ENCODE data around the gene NTRK3. TPM values are rescaled to one million over a fixed set of nuclear protein-coding genes. Genes with fewer than 3 reads are reported as not detected.

NTRK3 gene
- total RNA-seq, 1 experiment from 2014 or later = not detected

DNA sequence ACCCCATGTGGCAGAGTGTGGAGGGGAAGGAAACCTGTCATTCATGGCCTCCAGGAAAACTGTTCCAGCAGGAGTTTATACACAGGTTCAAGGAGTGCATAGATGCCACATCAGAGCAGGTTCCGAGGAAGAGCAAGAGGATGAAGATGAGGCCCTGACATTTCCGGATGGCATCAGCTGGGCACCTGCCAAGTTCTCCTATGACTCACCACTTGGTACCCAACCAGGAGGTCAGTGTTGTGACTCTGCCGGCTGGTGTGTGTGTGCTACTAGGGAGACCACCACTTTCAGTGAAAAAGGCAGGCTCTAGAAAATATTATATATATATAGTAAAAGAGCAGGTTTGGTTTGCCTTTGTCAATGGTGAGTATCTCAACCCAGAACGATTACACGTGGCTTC is 69.3 kb downstream of the NTRK3 start:
- DNase-seq (peak; percentile 32), ATAC-seq (no peak)
- Histone ChIP-seq H3K27me3 (ENCODE audit: low read length) (no peaks in the 10 kb centered on the region), H3K4me3 (ENCODE audit: low read length) (no peak overlapping the region), H3K4me1 (ENCODE audit: insufficient read depth, low read length) (no peaks in the 10 kb centered on the region), H3K36me3 (ENCODE audit: low read depth, low read length) (no peaks in the 10 kb centered on the region), H3K4me2 (ENCODE audit: low read length) (no peak overlapping the region), H3K79me2 (ENCODE audit: low read length) (no peaks in the 10 kb centered on the region), H3K27ac (ENCODE audit: low read length) (no peak overlapping the region), H2AFZ (ENCODE audit: low read length) (no peak overlapping the region), H3K9ac (ENCODE audit: low read length) (no peak overlapping the region), H4K20me1 (ENCODE audit: low read length) (no peaks in the 10 kb centered on the region), H3K9me2 (replicated peaks; ENCODE audit: low read length) (no peaks in the 10 kb centered on the region), H3F3A (ENCODE audit: low read length, unreplicated experiment) (no peaks in the 10 kb centered on the region), H3K9me3 (ENCODE audit: low read length) (no peaks in the 10 kb centered on the region)
- ChIA-PET CTCF (no interaction called here), POLR2A (ENCODE audit: unreplicated experiment) (no interaction called here)
- TF ChIP-seq EZH2phosphoT487 (IDR thresholded peaks at IDR 0.05; ENCODE audit: borderline replicate concordance, low read length) (no peak), EZH2 (IDR thresholded peaks at IDR 0.05; ENCODE audit: low read length, unreplicated experiment) (no peak)
- TF ChIP-seq, protein P1, sequence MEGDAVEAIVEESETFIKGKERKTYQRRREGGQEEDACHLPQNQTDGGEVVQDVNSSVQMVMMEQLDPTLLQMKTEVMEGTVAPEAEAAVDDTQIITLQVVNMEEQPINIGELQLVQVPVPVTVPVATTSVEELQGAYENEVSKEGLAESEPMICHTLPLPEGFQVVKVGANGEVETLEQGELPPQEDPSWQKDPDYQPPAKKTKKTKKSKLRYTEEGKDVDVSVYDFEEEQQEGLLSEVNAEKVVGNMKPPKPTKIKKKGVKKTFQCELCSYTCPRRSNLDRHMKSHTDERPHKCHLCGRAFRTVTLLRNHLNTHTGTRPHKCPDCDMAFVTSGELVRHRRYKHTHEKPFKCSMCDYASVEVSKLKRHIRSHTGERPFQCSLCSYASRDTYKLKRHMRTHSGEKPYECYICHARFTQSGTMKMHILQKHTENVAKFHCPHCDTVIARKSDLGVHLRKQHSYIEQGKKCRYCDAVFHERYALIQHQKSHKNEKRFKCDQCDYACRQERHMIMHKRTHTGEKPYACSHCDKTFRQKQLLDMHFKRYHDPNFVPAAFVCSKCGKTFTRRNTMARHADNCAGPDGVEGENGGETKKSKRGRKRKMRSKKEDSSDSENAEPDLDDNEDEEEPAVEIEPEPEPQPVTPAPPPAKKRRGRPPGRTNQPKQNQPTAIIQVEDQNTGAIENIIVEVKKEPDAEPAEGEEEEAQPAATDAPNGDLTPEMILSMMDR (conservative IDR thresholded peaks at IDR 0.05; ENCODE audit: low read depth, low read length) = no peak
- intact Hi-C loops (cut with micrococcal nuclease) = no loop called here
- no TSS peak for BruUV-seq (replicated peaks)

GRCh38 chr15:88185584-88185983 is 71.0 kb downstream of the NTRK3 start:
- TF ChIP-seq, protein P1 (conservative IDR thresholded peaks at IDR 0.05; ENCODE audit: low read depth, low read length) = no peak
- no peak for TF ChIP-seq EZH2phosphoT487 (IDR thresholded peaks at IDR 0.05; ENCODE audit: borderline replicate concordance, low read length)
- DNase-seq (no peak), ATAC-seq (no peak)
- BruUV-seq (replicated peaks) = no TSS peak
- ChIA-PET POLR2A (ENCODE audit: unreplicated experiment) (no interaction called here), CTCF (no interaction called here)
- intact Hi-C loops (cut with micrococcal nuclease) = no loop called here
- Histone ChIP-seq H3K79me2 (ENCODE audit: low read length) (no peaks in the 10 kb centered on the region), H4K20me1 (ENCODE audit: low read length) (no peaks in the 10 kb centered on the region), H3K9ac (ENCODE audit: low read length) (no peak overlapping the region), H3K4me2 (ENCODE audit: low read length) (no peak overlapping the region), H3K4me1 (ENCODE audit: insufficient read depth, low read length) (no peaks in the 10 kb centered on the region), H3F3A (ENCODE audit: low read length, unreplicated experiment) (no peaks in the 10 kb centered on the region), H3K27me3 (ENCODE audit: low read length) (no peaks in the 10 kb centered on the region), H3K36me3 (ENCODE audit: low read depth, low read length) (no peaks in the 10 kb centered on the region), H3K4me3 (ENCODE audit: low read length) (no peak overlapping the region), H3K27ac (ENCODE audit: low read length) (no peak overlapping the region), H2AFZ (ENCODE audit: low read length) (no peak overlapping the region), H3K9me3 (ENCODE audit: low read length) (no peaks in the 10 kb centered on the region), H3K9me2 (replicated peaks; ENCODE audit: low read length) (no peaks in the 10 kb centered on the region)

DNA sequence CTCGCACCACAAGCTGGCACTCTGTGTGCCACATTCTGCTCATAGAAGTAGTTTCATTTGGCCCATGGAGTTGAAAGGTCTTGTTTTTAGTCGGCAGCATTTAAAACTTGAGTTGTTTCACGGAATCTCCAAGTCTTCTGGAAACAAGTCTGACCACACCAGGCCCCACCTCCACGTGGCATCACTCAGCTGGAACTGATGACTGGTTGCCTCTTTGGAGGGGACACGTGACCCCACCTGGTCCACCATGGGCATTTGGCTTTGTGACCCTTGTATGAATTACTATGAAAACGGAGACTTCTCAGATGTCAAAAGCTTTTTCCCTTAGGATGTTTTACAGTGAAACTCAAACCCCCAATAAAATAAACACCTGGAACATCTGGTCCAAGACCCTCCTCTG is 74.9 kb downstream of the NTRK3 start:
- ATAC-seq (no peak), DNase-seq (no peak)
- Histone ChIP-seq H3K9ac (ENCODE audit: low read length) (no peak overlapping the region), H3K27ac (ENCODE audit: low read length) (no peak overlapping the region), H3F3A (ENCODE audit: low read length, unreplicated experiment) (no peaks in the 10 kb centered on the region), H3K4me3 (ENCODE audit: low read length) (no peak overlapping the region), H3K79me2 (ENCODE audit: low read length) (no peaks in the 10 kb centered on the region), H3K4me2 (ENCODE audit: low read length) (no peak overlapping the region), H3K9me2 (replicated peaks; ENCODE audit: low read length) (no peaks in the 10 kb centered on the region), H3K36me3 (ENCODE audit: low read depth, low read length) (no peaks in the 10 kb centered on the region), H3K9me3 (ENCODE audit: low read length) (no peaks in the 10 kb centered on the region), H4K20me1 (ENCODE audit: low read length) (no peaks in the 10 kb centered on the region), H2AFZ (ENCODE audit: low read length) (no peak overlapping the region), H3K27me3 (ENCODE audit: low read length) (no peaks in the 10 kb centered on the region), H3K4me1 (ENCODE audit: insufficient read depth, low read length) (no peaks in the 10 kb centered on the region)
- CTCF ChIA-PET = no interaction called here
- no TSS peak for BruUV-seq (replicated peaks)
- no peak for TF ChIP-seq EZH2 (IDR thresholded peaks at IDR 0.05; ENCODE audit: low read length, unreplicated experiment)
- POLR2A ChIA-PET (ENCODE audit: unreplicated experiment) = no interaction called here
- intact Hi-C loops (cut with micrococcal nuclease) = no loop called here

All from PC-3 (cell line).